ENCODE data around the gene XCR1.

- TF ChIP-seq L3MBTL2 (conservative IDR thresholded peaks at IDR 0.05) (no peak), NFRKB (IDR thresholded peaks at IDR 0.05) (no peak), BHLHE40 (IDR thresholded peaks at IDR 0.05; ENCODE audit: borderline replicate concordance) (no peak), FOXM1 (IDR thresholded peaks at IDR 0.05; ENCODE audit: borderline replicate concordance) (no peak), ARNT (IDR thresholded peaks at IDR 0.05) (no peak), TARDBP (IDR thresholded peaks at IDR 0.05) (no peak), ZNF384 (IDR thresholded peaks at IDR 0.05) (no peak), LEF1 (IDR thresholded peaks at IDR 0.05; ENCODE audit: borderline replicate concordance) (no peak), FOXK2 (IDR thresholded peaks at IDR 0.05) (no peak), FOXA1 (IDR thresholded peaks at IDR 0.05) (no peak)
Observed at GRCh38 chr3:45997942-45998341, 29.3 kb downstream of the XCR1 start.
